SU-DHL-6 (cell line): Measurements from ENCODE around the gene ENOX1.

Experiments
- H2AFZ ChIP-seq: fragments of 200-600 bp; sonication (generic); 2 replicates; pipeline ENCODE4 v1.6.1; 2014; ENCODE audit warnings: low read depth, mild to moderate bottlenecking, moderate library complexity, mixed read lengths, antibody characterized with exemption, low read length; ENCODE audit not compliant: severe bottlenecking
- H3F3A ChIP-seq: fragments of 200-600 bp; shearing (Covaris generic); 2 replicates; pipeline ENCODE4 v1.6.0; 2016; ENCODE audit warnings: antibody characterized with exemption, mild to moderate bottlenecking; ENCODE audit not compliant: insufficient read depth
- H3K27ac ChIP-seq: fragments of 200-600 bp; sonication (generic); 2 replicates; pipeline ENCODE4 v1.5.1; 2016; ENCODE audit warnings: low read depth, mild to moderate bottlenecking, low read length, moderate library complexity, mixed read lengths
- H3K27me3 ChIP-seq: fragments of 200-600 bp; sonication (generic), shearing (Covaris generic); 2 replicates; pipeline ENCODE4 v1.6.0; 2014; ENCODE audit warnings: mild to moderate bottlenecking, low read length
- H3K36me3 ChIP-seq: fragments of 200-600 bp; sonication (generic); 2 replicates; pipeline ENCODE4 v1.6.1; 2014; ENCODE audit warnings: mild to moderate bottlenecking, low read length, mixed read lengths
- H3K4me2 ChIP-seq: fragments of 300-600, 200-600 bp; shearing (Covaris generic), sonication (generic); 2 replicates; pipeline ENCODE4 v1.6.0; 2014; ENCODE audit warnings: low read length, low read depth, mild to moderate bottlenecking; ENCODE audit not compliant: poor library complexity, severe bottlenecking
- H3K4me3 ChIP-seq: fragments of 200-600 bp; sonication (generic); 2 replicates; pipeline ENCODE4 v1.5.1; 2014; ENCODE audit warnings: antibody characterized with exemption, low read length, mild to moderate bottlenecking, mixed read lengths; ENCODE audit not compliant: insufficient read depth, poor library complexity, severe bottlenecking
- H3K79me2 ChIP-seq: fragments of 200-600 bp; sonication (generic); 2 replicates; pipeline ENCODE4 v1.6.1; 2014; ENCODE audit warnings: mild to moderate bottlenecking, low read length, moderate library complexity; ENCODE audit not compliant: insufficient read depth
- H3K9ac ChIP-seq: fragments of 200-600 bp; sonication (generic); 2 replicates; pipeline ENCODE4 v1.7.0; 2014; ENCODE audit warnings: mild to moderate bottlenecking, low read length
- H3K9me2 ChIP-seq: fragments of 200-600 bp; sonication (generic); replicated peaks from 2 replicates; pipeline ENCODE4 v1.6.1; 2014; ENCODE audit warnings: low read length; ENCODE audit not compliant: insufficient read depth
- H3K9me3 ChIP-seq: fragments of 200-600 bp; sonication (generic); 2 replicates; pipeline ENCODE4 v1.6.1; 2014; ENCODE audit warnings: low read length, mixed read lengths; ENCODE audit not compliant: insufficient read depth
- H4K20me1 ChIP-seq: fragments of 200-600 bp; sonication (generic); 2 replicates; pipeline ENCODE4 v1.6.1; 2014; ENCODE audit warnings: low read depth, mild to moderate bottlenecking, antibody characterized with exemption, low read length, moderate library complexity, mixed read lengths
- CTCF ChIP-seq: fragments of 200-600 bp; sonication (generic); IDR thresholded peaks from one replicate; pipeline ENCODE4 v1.5.1; 2017; ENCODE audit warnings: antibody characterized with exemption, mild to moderate bottlenecking, low read length, moderate library complexity; ENCODE audit not compliant: insufficient read depth, poor library complexity, severe bottlenecking
- EZH2phosphoT487 ChIP-seq: fragments of 200-600 bp; sonication (generic), shearing (Covaris generic); conservative IDR thresholded peaks from 2 replicates; pipeline ENCODE4 v1.6.1; 2018; ENCODE audit warnings: mild to moderate bottlenecking, antibody characterized with exemption, low read length, moderate library complexity, mixed read lengths

The ENOX1 gene

DNA sequence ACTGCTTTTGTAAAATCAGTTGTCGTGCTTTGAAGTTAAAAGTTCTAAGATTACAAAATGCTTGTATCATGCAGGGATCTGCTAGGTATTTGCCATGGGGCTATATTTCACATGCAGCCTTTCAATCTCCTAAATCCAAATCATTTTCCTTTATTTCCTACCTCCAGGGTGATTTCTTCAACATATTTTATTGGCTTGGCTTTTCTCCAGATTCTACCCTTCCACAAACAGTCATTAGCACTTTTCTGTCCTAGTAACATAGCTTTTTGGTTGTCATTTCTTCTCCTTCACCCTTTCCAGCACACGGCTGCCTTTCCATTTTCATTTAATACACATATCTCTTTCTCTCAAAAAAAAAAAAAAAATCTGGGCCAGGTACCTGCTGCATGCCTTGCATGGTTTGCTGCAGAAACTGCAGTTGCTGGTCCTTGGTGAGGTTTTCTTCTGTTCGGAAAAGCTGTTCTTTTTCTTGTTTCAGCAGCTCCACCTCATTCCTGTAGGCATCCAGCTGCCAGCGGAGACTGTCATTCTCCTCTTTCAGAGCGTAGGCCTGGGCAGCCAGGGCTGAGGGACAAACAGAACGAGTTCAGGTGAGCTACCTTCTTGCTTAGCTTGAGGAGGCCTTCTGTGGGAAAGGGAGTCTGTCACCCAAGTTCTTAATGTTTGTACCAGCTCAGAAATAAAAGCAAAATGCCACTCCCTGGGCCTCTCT is 488.6 kb downstream of the ENOX1 start:
- Histone ChIP-seq H2AFZ (no peak overlapping the region), H3F3A (no peaks in the 10 kb centered on the region)

GRCh38 chr13:43295825-43296564 is 490.8 kb downstream of the ENOX1 start:
- Histone ChIP-seq H3K9me3 (no peaks in the 10 kb centered on the region), H3K4me3 (no peak overlapping the region), H2AFZ (no peak overlapping the region), H4K20me1 (no peaks in the 10 kb centered on the region), H3K9me2 (no peaks in the 10 kb centered on the region), H3F3A (no peaks in the 10 kb centered on the region), H3K27me3 (no peaks in the 10 kb centered on the region), H3K79me2 (no peaks in the 10 kb centered on the region), H3K9ac (no peak overlapping the region), H3K27ac (no peak overlapping the region), H3K4me2 (no peak overlapping the region), H3K36me3 (no peaks in the 10 kb centered on the region)
- TF ChIP-seq EZH2phosphoT487, result no peak
- TF ChIP-seq CTCF, result no peak

More for the DNA sequence above, 488.6 kb downstream of the ENOX1 start:
- Histone ChIP-seq H3K9me3 (no peaks in the 10 kb centered on the region), H3K9ac (no peak overlapping the region), H3K27ac (no peak overlapping the region), H3K4me3 (no peak overlapping the region), H4K20me1 (no peaks in the 10 kb centered on the region), H3K79me2 (no peaks in the 10 kb centered on the region), H3K4me2 (no peak overlapping the region), H3K9me2 (no peaks in the 10 kb centered on the region), H3K36me3 (no peaks in the 10 kb centered on the region), H3K27me3 (no peaks in the 10 kb centered on the region)
- TF ChIP-seq CTCF (no peak), EZH2phosphoT487 (no peak)

DNA sequence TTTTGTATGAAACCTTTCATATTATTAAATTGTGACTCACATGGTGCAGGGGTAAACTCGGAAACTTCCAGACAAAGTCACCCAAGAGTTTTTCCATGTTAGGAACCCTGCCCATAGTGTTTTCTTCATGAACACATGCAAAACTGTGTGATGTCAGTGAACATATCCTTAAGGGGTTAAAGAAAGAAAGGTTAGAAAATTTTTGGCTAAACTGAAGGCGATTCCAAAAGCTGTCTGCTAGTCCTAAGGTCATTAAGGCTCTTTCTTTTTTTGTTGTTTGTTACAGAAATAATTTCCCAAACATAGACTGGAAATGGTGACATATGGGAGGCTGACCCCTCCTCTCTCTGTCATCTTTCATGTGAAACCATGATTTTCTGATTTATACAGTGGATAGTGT is 491.5 kb downstream of the ENOX1 start:
- Histone ChIP-seq H3K79me2 (no peaks in the 10 kb centered on the region), H3K9me2 (no peaks in the 10 kb centered on the region), H3K27me3 (no peaks in the 10 kb centered on the region), H4K20me1 (no peaks in the 10 kb centered on the region), H3K4me2 (no peak overlapping the region), H3K9me3 (no peaks in the 10 kb centered on the region), H3K4me3 (no peak overlapping the region), H3K36me3 (no peaks in the 10 kb centered on the region), H3F3A (no peaks in the 10 kb centered on the region), H3K9ac (no peak overlapping the region), H2AFZ (no peak overlapping the region), H3K27ac (no peak overlapping the region)
- TF ChIP-seq EZH2phosphoT487 (no peak), CTCF (no peak)
